SU-DHL-6 (cell line): ENCODE measurements around the gene TMCC3.

ENCODE experiments used
- H2AFZ ChIP-seq: fragments of 200-600 bp; sonication (generic); 2 replicates; pipeline ENCODE4 v1.6.1; 2014; ENCODE audit warnings: low read depth, mild to moderate bottlenecking, moderate library complexity, mixed read lengths, antibody characterized with exemption, low read length; ENCODE audit not compliant: severe bottlenecking
- H3F3A ChIP-seq: fragments of 200-600 bp; shearing (Covaris generic); 2 replicates; pipeline ENCODE4 v1.6.0; 2016; ENCODE audit warnings: antibody characterized with exemption, mild to moderate bottlenecking; ENCODE audit not compliant: insufficient read depth
- H3K27ac ChIP-seq: fragments of 200-600 bp; sonication (generic); 2 replicates; pipeline ENCODE4 v1.5.1; 2016; ENCODE audit warnings: low read depth, mild to moderate bottlenecking, low read length, moderate library complexity, mixed read lengths
- H3K27me3 ChIP-seq: fragments of 200-600 bp; sonication (generic), shearing (Covaris generic); 2 replicates; pipeline ENCODE4 v1.6.0; 2014; ENCODE audit warnings: mild to moderate bottlenecking, low read length
- H3K36me3 ChIP-seq: fragments of 200-600 bp; sonication (generic); 2 replicates; pipeline ENCODE4 v1.6.1; 2014; ENCODE audit warnings: mild to moderate bottlenecking, low read length, mixed read lengths
- H3K4me2 ChIP-seq: fragments of 300-600, 200-600 bp; shearing (Covaris generic), sonication (generic); 2 replicates; pipeline ENCODE4 v1.6.0; 2014; ENCODE audit warnings: low read length, low read depth, mild to moderate bottlenecking; ENCODE audit not compliant: poor library complexity, severe bottlenecking
- H3K4me3 ChIP-seq: fragments of 200-600 bp; sonication (generic); 2 replicates; pipeline ENCODE4 v1.5.1; 2014; ENCODE audit warnings: antibody characterized with exemption, low read length, mild to moderate bottlenecking, mixed read lengths; ENCODE audit not compliant: insufficient read depth, poor library complexity, severe bottlenecking
- H3K79me2 ChIP-seq: fragments of 200-600 bp; sonication (generic); 2 replicates; pipeline ENCODE4 v1.6.1; 2014; ENCODE audit warnings: mild to moderate bottlenecking, low read length, moderate library complexity; ENCODE audit not compliant: insufficient read depth
- H3K9ac ChIP-seq: fragments of 200-600 bp; sonication (generic); 2 replicates; pipeline ENCODE4 v1.7.0; 2014; ENCODE audit warnings: mild to moderate bottlenecking, low read length
- H3K9me2 ChIP-seq: fragments of 200-600 bp; sonication (generic); replicated peaks from 2 replicates; pipeline ENCODE4 v1.6.1; 2014; ENCODE audit warnings: low read length; ENCODE audit not compliant: insufficient read depth
- H3K9me3 ChIP-seq: fragments of 200-600 bp; sonication (generic); 2 replicates; pipeline ENCODE4 v1.6.1; 2014; ENCODE audit warnings: low read length, mixed read lengths; ENCODE audit not compliant: insufficient read depth
- H4K20me1 ChIP-seq: fragments of 200-600 bp; sonication (generic); 2 replicates; pipeline ENCODE4 v1.6.1; 2014; ENCODE audit warnings: low read depth, mild to moderate bottlenecking, antibody characterized with exemption, low read length, moderate library complexity, mixed read lengths
- CTCF ChIP-seq: fragments of 200-600 bp; sonication (generic); IDR thresholded peaks from one replicate; pipeline ENCODE4 v1.5.1; 2017; ENCODE audit warnings: antibody characterized with exemption, mild to moderate bottlenecking, low read length, moderate library complexity; ENCODE audit not compliant: insufficient read depth, poor library complexity, severe bottlenecking
- EZH2phosphoT487 ChIP-seq: fragments of 200-600 bp; sonication (generic), shearing (Covaris generic); conservative IDR thresholded peaks from 2 replicates; pipeline ENCODE4 v1.6.1; 2018; ENCODE audit warnings: mild to moderate bottlenecking, antibody characterized with exemption, low read length, moderate library complexity, mixed read lengths

TMCC3 gene

GRCh38 chr12:94633401-94633800, 17.0 kb downstream of the TMCC3 start:
- Histone ChIP-seq H3K79me2 (no peaks in the 10 kb centered on the region), H3K4me2 (no peak overlapping the region), H3K36me3 (no peaks in the 10 kb centered on the region), H3F3A (no peaks in the 10 kb centered on the region), H2AFZ (no peak overlapping the region), H3K9me2 (no peaks in the 10 kb centered on the region), H3K9ac (no peak overlapping the region), H3K27me3 (no peaks in the 10 kb centered on the region), H3K4me3 (no peak overlapping the region), H3K27ac (no peak overlapping the region), H3K9me3 (no peaks in the 10 kb centered on the region), H4K20me1 (no peaks in the 10 kb centered on the region)
- TF ChIP-seq EZH2phosphoT487 (no peak), CTCF (no peak)

- no peak overlapping the region for H3K27ac ChIP-seq
- no peaks in the 10 kb centered on the region for H3K27me3 ChIP-seq
- no peaks in the 10 kb centered on the region for H4K20me1 ChIP-seq
- H3K79me2 ChIP-seq: no peaks in the 10 kb centered on the region
- no peak overlapping the region for H3K4me2 ChIP-seq
- H3K36me3 ChIP-seq: no peaks in the 10 kb centered on the region
- no peak overlapping the region for H3K4me3 ChIP-seq
- no peaks in the 10 kb centered on the region for H3F3A ChIP-seq
- no peak overlapping the region for H2AFZ ChIP-seq
- H3K9ac ChIP-seq: no peak overlapping the region
- TF ChIP-seq CTCF: no peak
- TF ChIP-seq EZH2phosphoT487: no peak
- H3K9me3 ChIP-seq: no peaks in the 10 kb centered on the region
- no peaks in the 10 kb centered on the region for H3K9me2 ChIP-seq
Measured at GRCh38 chr12:94631058-94631457, 19.3 kb downstream of the TMCC3 start.

GRCh38 chr12:94628819-94629472, 21.4 kb downstream of the TMCC3 start:
- no peaks in the 10 kb centered on the region for H3K9me3 ChIP-seq
- H3K9ac ChIP-seq: no peak overlapping the region
- no peaks in the 10 kb centered on the region for H3F3A ChIP-seq
- H3K9me2 ChIP-seq: no peaks in the 10 kb centered on the region
- H3K27me3 ChIP-seq: no peaks in the 10 kb centered on the region
- no peak overlapping the region for H2AFZ ChIP-seq
- no peaks in the 10 kb centered on the region for H3K36me3 ChIP-seq
- H3K4me2 ChIP-seq: no peak overlapping the region
- no peak overlapping the region for H3K27ac ChIP-seq
- H3K79me2 ChIP-seq: no peaks in the 10 kb centered on the region
- no peaks in the 10 kb centered on the region for H4K20me1 ChIP-seq
- no peak overlapping the region for H3K4me3 ChIP-seq
- TF ChIP-seq CTCF: no peak
- TF ChIP-seq EZH2phosphoT487: no peak
